Adrenal gland (tissue), 12 donors: ENCODE measurements around the gene SLC16A2. TPM values are rescaled to one million over a fixed set of nuclear protein-coding genes. Genes with fewer than 3 reads are reported as not detected.

ENCODE experiments used
- DNase-seq, 7 donors: peaks; one replicate each; pipeline ENCODE4 v3.0.0-alpha.2; 2019 to 2020
- H3K27ac ChIP-seq, 5 donors: fragments of 200-600 bp; sonication (generic) in 4 of 5; 1 replicate in 3 of 5; 2 replicates in 2 of 5; pipeline versions ENCODE4 v1.5.1 to v1.8.0; 2016 to 2020; ENCODE audit warnings: mild to moderate bottlenecking in 1 of 5
- H3K27me3 ChIP-seq: fragments of 200-600 bp; 2 replicates; pipeline ENCODE4 v1.8.0; 2021
- H3K36me3 ChIP-seq, 2 donors: fragments of 200-600 bp; replicated peaks in 1 of 2; 1 replicate in 1 of 2; 2 replicates in 1 of 2; pipeline versions ENCODE4 v1.5.1 to v1.8.0; 2018 to 2022
- H3K4me1 ChIP-seq, 2 donors: fragments of 200-600 bp; replicated peaks in 1 of 2; 1 replicate in 1 of 2; 2 replicates in 1 of 2; pipeline versions ENCODE4 v1.5.1 to v1.8.0; 2018 to 2021
- H3K4me3 ChIP-seq, 4 donors: fragments of 200-600 bp; sonication (generic) in 3 of 4; one replicate each; pipeline ENCODE4 v1.5.1; 2016 to 2018
- H3K9me3 ChIP-seq, 3 donors: fragments of 200-600 bp; sonication (generic) in 1 of 3; replicated peaks in 1 of 3; 1 replicate in 2 of 3; 2 replicates in 1 of 3; pipeline versions ENCODE4 v1.5.1 to v1.8.0; 2016 to 2021
- POLR2A ChIP-seq, 2 donors: fragments of 450-650 bp; IDR thresholded peaks; one replicate each; pipeline ENCODE4 v1.6.1; 2017; ENCODE audit warnings: antibody characterized with exemption in 2 of 2, mild to moderate bottlenecking in 2 of 2, moderate library complexity in 1 of 2
- WGBS, 4 donors: extraction: QIAGEN DNeasy Blood & Tissue Kit in 2 of 4; methylation state at CpG; one replicate each; pipeline versions ENCODE4 v1.1.5 to v1.1.7; 2013 to 2017; 5-methylcytosine and 5-hydroxymethylcytosine counted together
- intact Hi-C, 2 donors: fragments of 100-400 bp; cut with DNase I; formaldehyde crosslinking; loops; one replicate each; pipeline versions ENCODE4 v1.14.1 to v1.15.0; 2022 to 2023
- polyA plus RNA-seq, 3 donors: library from polyadenylated mRNA; stranded (reverse); fragments of 200-250 nt in 2 of 3; fragments of 350-450 nt in 1 of 3; fragmentation: Illumina TruSeq in 1 of 3; extraction: RNeasy Lipid Tissue Mini Kit (QIAGEN cat#74804) in 1 of 3; gene quantifications; one replicate each; pipeline ENCODE4 v1.2.3, GENCODE V29; 2013 to 2014
- total RNA-seq, 9 donors: library from RNA; depleted of rRNA in 4 of 9; stranded (reverse); fragments of >200 nt in 4 of 9; fragments of 120-200 nt in 1 of 9; fragmentation: NEBNext Ultra II Directional in 1 of 9; extraction: Animal tissue kit (Norgen Biotek cat#: 25700) in 1 of 9; gene quantifications; one replicate each; pipeline versions ENCODE4 v1.1.0 to v1.2.4, GENCODE V29; 2013 to 2023
- TF ChIP-seq, protein P1 (sequence below), 6 experiments: fragments of 450-650 bp in 4 of 6; fragments of 200-600 bp in 2 of 6; sonication (generic) in 1 of 6; IDR thresholded peaks; 1 replicate in 5 of 6; 2 replicates in 1 of 6; pipeline versions ENCODE4 v1.5.1 to v1.8.0; 2016 to 2021; ENCODE audit warnings: antibody characterized with exemption in 6 of 6, mild to moderate bottlenecking in 2 of 6, moderate library complexity in 1 of 6
- donor health status: healthy with polysubstance abuse.
- donor health status: Bipolar disorder and iron deficiency.
- donor health status: DM: yes; HTN: yes; CAD: no.
- donor health status: DM: no; HTN: no; CAD: no.
- donor health status: DM: no; HTN: no; CAD: no.
- donor health status: DM: yes; HTN: yes; CAD: no.

The SLC16A2 gene
- total and polyA plus RNA-seq, 12 donors: 9.3 to 109 (median 46.9) TPM

DNA sequence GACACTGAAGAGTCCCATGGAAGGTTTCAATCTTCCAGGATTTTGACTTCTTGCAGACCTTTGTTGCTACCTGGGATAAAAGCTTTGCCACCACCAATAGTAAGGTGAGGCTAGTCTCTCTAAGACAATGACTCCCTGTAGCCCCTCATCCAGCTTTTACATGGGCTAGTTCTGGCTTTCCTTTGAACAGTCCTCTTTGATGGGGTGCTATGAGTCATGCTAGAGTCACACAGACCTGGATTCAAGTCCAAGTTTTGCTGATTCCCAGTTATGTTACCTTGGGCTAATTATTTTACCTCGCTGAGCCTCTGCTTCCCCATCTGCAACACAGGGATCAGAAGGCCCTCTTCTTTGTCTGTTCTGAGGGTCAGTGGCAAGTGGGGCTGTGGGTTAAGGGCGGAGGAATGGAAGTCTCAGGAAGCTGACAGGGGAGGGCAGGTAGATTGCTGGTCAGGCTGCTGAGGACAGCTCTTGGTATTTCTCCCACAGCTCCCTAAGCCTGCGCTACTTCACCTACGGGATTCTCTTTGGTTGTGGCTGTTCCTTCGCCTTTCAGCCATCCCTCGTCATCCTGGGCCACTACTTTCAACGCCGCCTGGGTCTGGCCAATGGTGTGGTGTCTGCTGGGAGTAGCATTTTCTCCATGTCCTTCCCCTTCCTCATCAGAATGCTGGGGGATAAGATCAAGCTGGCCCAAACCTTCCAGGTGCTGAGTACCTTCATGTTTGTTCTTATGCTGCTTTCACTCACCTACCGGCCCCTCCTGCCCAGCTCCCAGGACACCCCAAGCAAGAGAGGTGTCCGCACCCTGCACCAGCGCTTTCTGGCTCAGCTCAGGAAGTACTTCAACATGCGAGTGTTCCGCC, 102.8 kb downstream of the SLC16A2 start:
- H3K27ac ChIP-seq: no peak overlapping the region
- no peak overlapping the region for H3K4me3 ChIP-seq
- no peaks in the 10 kb centered on the region for H3K36me3 ChIP-seq
- peaks cover 3 to 11% of the 10 kb centered on the region in 2 donors for H3K4me1 ChIP-seq
- no peaks in the 10 kb centered on the region for H3K9me3 ChIP-seq
- WGBS, 4 donors: 78 to 96% (median 89%) methylated on average over 11 to 13 of the region's 13 CpGs
- peaks cover 8% of the 10 kb centered on the region for H3K27me3 ChIP-seq
- DNase-seq: peak in 1 of 7 donors; percentile 10
- intact Hi-C loops: no loop called here
- TF ChIP-seq, protein P1, sequence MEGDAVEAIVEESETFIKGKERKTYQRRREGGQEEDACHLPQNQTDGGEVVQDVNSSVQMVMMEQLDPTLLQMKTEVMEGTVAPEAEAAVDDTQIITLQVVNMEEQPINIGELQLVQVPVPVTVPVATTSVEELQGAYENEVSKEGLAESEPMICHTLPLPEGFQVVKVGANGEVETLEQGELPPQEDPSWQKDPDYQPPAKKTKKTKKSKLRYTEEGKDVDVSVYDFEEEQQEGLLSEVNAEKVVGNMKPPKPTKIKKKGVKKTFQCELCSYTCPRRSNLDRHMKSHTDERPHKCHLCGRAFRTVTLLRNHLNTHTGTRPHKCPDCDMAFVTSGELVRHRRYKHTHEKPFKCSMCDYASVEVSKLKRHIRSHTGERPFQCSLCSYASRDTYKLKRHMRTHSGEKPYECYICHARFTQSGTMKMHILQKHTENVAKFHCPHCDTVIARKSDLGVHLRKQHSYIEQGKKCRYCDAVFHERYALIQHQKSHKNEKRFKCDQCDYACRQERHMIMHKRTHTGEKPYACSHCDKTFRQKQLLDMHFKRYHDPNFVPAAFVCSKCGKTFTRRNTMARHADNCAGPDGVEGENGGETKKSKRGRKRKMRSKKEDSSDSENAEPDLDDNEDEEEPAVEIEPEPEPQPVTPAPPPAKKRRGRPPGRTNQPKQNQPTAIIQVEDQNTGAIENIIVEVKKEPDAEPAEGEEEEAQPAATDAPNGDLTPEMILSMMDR (IDR thresholded peaks at IDR 0.05): no peak
- TF ChIP-seq POLR2A (IDR thresholded peaks at IDR 0.05): no peak

DNA sequence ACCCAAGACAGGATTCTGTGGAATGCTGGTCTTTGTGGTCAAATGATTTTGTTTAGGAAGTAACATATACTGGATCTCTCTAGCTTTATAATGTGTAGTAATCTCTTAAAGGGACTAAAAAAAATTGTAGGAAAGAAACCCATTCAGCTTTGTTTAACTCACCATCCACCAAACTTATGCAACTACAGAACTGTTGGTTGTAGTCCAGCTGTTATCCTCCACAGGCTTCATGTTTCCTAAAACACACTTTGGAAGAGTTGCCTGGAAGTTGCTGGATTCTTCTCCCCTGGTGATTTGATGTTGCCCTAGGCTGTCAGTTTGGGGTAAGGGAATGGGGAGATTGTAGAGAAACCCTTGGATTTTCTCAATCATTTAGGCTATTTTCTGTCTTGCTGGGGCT, 103.8 kb downstream of the SLC16A2 start:
- H3K36me3 ChIP-seq: no peaks in the 10 kb centered on the region
- intact Hi-C loops: no loop called here
- peaks cover 4% of the 10 kb centered on the region for H3K27me3 ChIP-seq
- no peaks in the 10 kb centered on the region for H3K9me3 ChIP-seq
- TF ChIP-seq, protein P1 (IDR thresholded peaks at IDR 0.05): no peak
- TF ChIP-seq POLR2A (IDR thresholded peaks at IDR 0.05): no peak
- DNase-seq: no peak
- peaks cover 3 to 11% of the 10 kb centered on the region in 2 donors for H3K4me1 ChIP-seq
- no peak overlapping the region for H3K4me3 ChIP-seq
- no peak overlapping the region for H3K27ac ChIP-seq

DNA sequence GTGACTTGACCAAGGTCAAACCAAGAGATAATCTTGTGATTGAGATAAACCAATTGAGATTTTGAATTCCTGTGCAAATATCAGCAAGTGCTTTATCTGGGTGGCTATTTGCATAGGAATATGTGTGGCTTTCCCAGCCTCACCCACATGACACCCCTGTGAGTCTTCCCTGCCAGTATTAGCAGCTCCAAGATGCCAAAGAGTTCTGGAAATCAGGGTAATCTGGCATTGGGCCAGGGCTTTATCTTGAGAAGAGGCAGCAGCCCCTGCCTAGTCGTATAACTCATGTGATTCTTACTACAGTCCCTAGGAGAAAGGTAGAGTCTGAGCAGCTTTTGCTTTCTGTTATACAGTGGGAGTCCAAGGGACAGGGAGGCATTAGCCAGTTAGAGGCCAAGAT, 105.5 kb downstream of the SLC16A2 start:
- H3K9me3 ChIP-seq: no peaks in the 10 kb centered on the region
- peak in 6 of 7 donors; percentile 14 to 70 (median 46) for DNase-seq
- no peak overlapping the region for H3K27ac ChIP-seq
- H3K27me3 ChIP-seq: no peaks in the 10 kb centered on the region
- H3K36me3 ChIP-seq: no peaks in the 10 kb centered on the region
- 28 to 36% (median 34%) methylated on average over 1 of the region's 1 CpG; no CpG with 5 or more reads in 1 of the 4 donors for WGBS, 4 donors
- intact Hi-C loops: no loop called here
- peaks cover 3 to 11% of the 10 kb centered on the region in 2 donors for H3K4me1 ChIP-seq
- TF ChIP-seq POLR2A (IDR thresholded peaks at IDR 0.05): no peak
- TF ChIP-seq, protein P1 (IDR thresholded peaks at IDR 0.05): no peak
- H3K4me3 ChIP-seq: no peak overlapping the region

DNA sequence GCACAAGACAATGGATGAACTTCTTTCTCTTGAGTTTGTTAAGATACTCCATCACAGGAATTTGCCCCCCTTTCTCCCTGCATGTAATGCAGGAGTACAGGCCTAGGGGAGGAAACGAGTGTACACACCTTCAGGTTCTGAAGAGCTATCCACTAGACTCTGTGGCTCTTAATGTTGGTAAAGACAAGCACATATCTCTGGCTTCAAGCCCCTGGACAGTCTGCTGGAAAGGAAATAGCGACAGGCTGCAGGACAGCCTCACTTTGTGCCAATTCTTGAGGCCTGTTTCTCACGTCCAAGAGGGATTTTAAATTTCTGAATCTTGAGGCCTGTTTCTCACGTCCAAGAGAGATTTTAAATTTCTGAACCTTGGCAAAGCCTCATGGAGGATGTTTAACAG, 106.1 kb downstream of the SLC16A2 start:
- no peak for TF ChIP-seq POLR2A (IDR thresholded peaks at IDR 0.05)
- TF ChIP-seq, protein P1 (IDR thresholded peaks at IDR 0.05): no peak
- Histone ChIP-seq H3K4me1 (peaks cover 3 to 11% of the 10 kb centered on the region in 2 donors), H3K27ac (no peak overlapping the region), H3K9me3 (no peaks in the 10 kb centered on the region), H3K36me3 (no peaks in the 10 kb centered on the region), H3K27me3 (no peaks in the 10 kb centered on the region), H3K4me3 (no peak overlapping the region)
- peak in 1 of 7 donors; percentile 5 for DNase-seq
- 50 to 78% (median 56%) methylated on average over 3 to 4 of the region's 4 CpGs for WGBS, 4 donors
- intact Hi-C loops: no loop called here
